ENCODE measurements around the gene ZBED4. TPM values are rescaled to one million over a fixed set of nuclear protein-coding genes. Genes with fewer than 3 reads are reported as not detected.

Gene ZBED4
- total and polyA plus RNA-seq, 2 of the 13 experiments (the other 11 are each of a cell fraction or from before 2014, with no cell fraction given) = 5.4 to 9.6 TPM

GRCh38 chr22:49937758-49938564, 84.3 kb downstream of the ZBED4 start (continued):
- TF ChIP-seq, protein P1, sequence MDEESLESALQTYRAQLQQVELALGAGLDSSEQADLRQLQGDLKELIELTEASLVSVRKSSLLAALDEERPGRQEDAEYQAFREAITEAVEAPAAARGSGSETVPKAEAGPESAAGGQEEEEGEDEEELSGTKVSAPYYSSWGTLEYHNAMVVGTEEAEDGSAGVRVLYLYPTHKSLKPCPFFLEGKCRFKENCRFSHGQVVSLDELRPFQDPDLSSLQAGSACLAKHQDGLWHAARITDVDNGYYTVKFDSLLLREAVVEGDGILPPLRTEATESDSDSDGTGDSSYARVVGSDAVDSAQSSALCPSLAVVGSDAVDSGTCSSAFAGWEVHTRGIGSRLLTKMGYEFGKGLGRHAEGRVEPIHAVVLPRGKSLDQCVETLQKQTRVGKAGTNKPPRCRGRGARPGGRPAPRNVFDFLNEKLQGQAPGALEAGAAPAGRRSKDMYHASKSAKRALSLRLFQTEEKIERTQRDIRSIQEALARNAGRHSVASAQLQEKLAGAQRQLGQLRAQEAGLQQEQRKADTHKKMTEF (CRISPR knock-in tag; IDR thresholded peaks at IDR 0.05) = peak; percentile 84
- TF ChIP-seq, protein P2, sequence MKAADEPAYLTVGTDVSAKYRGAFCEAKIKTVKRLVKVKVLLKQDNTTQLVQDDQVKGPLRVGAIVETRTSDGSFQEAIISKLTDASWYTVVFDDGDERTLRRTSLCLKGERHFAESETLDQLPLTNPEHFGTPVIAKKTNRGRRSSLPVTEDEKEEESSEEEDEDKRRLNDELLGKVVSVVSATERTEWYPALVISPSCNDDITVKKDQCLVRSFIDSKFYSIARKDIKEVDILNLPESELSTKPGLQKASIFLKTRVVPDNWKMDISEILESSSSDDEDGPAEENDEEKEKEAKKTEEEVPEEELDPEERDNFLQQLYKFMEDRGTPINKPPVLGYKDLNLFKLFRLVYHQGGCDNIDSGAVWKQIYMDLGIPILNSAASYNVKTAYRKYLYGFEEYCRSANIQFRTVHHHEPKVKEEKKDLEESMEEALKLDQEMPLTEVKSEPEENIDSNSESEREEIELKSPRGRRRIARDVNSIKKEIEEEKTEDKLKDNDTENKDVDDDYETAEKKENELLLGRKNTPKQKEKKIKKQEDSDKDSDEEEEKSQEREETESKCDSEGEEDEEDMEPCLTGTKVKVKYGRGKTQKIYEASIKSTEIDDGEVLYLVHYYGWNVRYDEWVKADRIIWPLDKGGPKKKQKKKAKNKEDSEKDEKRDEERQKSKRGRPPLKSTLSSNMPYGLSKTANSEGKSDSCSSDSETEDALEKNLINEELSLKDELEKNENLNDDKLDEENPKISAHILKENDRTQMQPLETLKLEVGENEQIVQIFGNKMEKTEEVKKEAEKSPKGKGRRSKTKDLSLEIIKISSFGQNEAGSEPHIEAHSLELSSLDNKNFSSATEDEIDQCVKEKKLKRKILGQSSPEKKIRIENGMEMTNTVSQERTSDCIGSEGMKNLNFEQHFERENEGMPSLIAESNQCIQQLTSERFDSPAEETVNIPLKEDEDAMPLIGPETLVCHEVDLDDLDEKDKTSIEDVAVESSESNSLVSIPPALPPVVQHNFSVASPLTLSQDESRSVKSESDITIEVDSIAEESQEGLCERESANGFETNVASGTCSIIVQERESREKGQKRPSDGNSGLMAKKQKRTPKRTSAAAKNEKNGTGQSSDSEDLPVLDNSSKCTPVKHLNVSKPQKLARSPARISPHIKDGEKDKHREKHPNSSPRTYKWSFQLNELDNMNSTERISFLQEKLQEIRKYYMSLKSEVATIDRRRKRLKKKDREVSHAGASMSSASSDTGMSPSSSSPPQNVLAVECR (CRISPR knock-in tag; IDR thresholded peaks at IDR 0.05; ENCODE audit: borderline replicate concordance) = peak; percentile 47; the same call in 1 of the 2 replicates
- TF ChIP-seq TRIM22 (IDR thresholded peaks at IDR 0.05) (no peak), MZF1 (CRISPR knock-in tag; IDR thresholded peaks at IDR 0.05; ENCODE audit: borderline replicate concordance) (peak; percentile 67; the same call in 1 of the 2 replicates), HNRNPLL (IDR thresholded peaks at IDR 0.05; ENCODE audit: low read depth, low read length, poor library complexity, severe bottlenecking) (peak; percentile 76), KAT8 (CRISPR knock-in tag; IDR thresholded peaks at IDR 0.05) (peak; percentile 84), ZBTB1 (CRISPR knock-in tag; IDR thresholded peaks at IDR 0.05; ENCODE audit: borderline replicate concordance) (no peak), YEATS4 (CRISPR knock-in tag; IDR thresholded peaks at IDR 0.05; ENCODE audit: borderline replicate concordance) (no peak; the same call in 1 of the 2 replicates)
- TF ChIP-seq, protein P3, sequence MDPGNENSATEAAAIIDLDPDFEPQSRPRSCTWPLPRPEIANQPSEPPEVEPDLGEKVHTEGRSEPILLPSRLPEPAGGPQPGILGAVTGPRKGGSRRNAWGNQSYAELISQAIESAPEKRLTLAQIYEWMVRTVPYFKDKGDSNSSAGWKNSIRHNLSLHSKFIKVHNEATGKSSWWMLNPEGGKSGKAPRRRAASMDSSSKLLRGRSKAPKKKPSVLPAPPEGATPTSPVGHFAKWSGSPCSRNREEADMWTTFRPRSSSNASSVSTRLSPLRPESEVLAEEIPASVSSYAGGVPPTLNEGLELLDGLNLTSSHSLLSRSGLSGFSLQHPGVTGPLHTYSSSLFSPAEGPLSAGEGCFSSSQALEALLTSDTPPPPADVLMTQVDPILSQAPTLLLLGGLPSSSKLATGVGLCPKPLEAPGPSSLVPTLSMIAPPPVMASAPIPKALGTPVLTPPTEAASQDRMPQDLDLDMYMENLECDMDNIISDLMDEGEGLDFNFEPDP (CRISPR knock-in tag; conservative IDR thresholded peaks at IDR 0.05) = no peak

Data from HepG2 (cell line).